ENCODE measurements around the gene MCCD1. TPM values are rescaled to one million over a fixed set of nuclear protein-coding genes. Genes with fewer than 3 reads are reported as not detected.

Gene MCCD1
- total and polyA plus RNA-seq, 2 of the 13 experiments (the other 11 are each of a cell fraction or from before 2014, with no cell fraction given) = 0.15 TPM; not detected in 1

GRCh38 chr6:31529329-31530150 lies 778 bp downstream of the MCCD1 start (continued):
- TF ChIP-seq ZNF354B (CRISPR knock-in tag; IDR thresholded peaks at IDR 0.05) (no peak), MYC (CRISPR knock-in tag; IDR thresholded peaks at IDR 0.05; ENCODE audit: borderline replicate concordance) (no peak), RXRB (CRISPR knock-in tag; IDR thresholded peaks at IDR 0.05; ENCODE audit: borderline replicate concordance) (peak; percentile 42; the same call in 1 of the 2 replicates), TFE3 (CRISPR knock-in tag; IDR thresholded peaks at IDR 0.05) (no peak), ZNF501 (CRISPR knock-in tag; IDR thresholded peaks at IDR 0.05) (0 out of 2 replicates have a peak, but pooled peaks have one; percentile 16), SMARCC2 (IDR thresholded peaks at IDR 0.05) (no peak), ZNF614 (CRISPR knock-in tag; IDR thresholded peaks at IDR 0.05; ENCODE audit: borderline replicate concordance) (no peak), ZNF777 (CRISPR knock-in tag; IDR thresholded peaks at IDR 0.05) (no peak), HES4 (CRISPR knock-in tag; IDR thresholded peaks at IDR 0.05; ENCODE audit: borderline replicate concordance) (no peak), ZNF496 (CRISPR knock-in tag; IDR thresholded peaks at IDR 0.05; ENCODE audit: insufficient replicate concordance) (no peak), PBX2 (CRISPR knock-in tag; IDR thresholded peaks at IDR 0.05) (no peak), PAF1 (CRISPR knock-in tag; IDR thresholded peaks at IDR 0.05) (0 out of 2 replicates have a peak, but pooled peaks have one; percentile 26), ZNF431 (CRISPR knock-in tag; IDR thresholded peaks at IDR 0.05; ENCODE audit: borderline replicate concordance, low read depth) (peak; percentile 20; the same call in 1 of the 2 replicates), DMAP1 (CRISPR knock-in tag; IDR thresholded peaks at IDR 0.05) (no peak), GABPB1 (CRISPR knock-in tag; IDR thresholded peaks at IDR 0.05) (no peak), KDM5B (CRISPR knock-in tag; IDR thresholded peaks at IDR 0.05; ENCODE audit: borderline replicate concordance) (no peak), ZNF788 (CRISPR knock-in tag; IDR thresholded peaks at IDR 0.05; ENCODE audit: borderline replicate concordance) (no peak), SOX13 (IDR thresholded peaks at IDR 0.05) (no peak), SOX13 (CRISPR knock-in tag; conservative IDR thresholded peaks at IDR 0.05 in 1 of 2, IDR thresholded peaks at IDR 0.05 in 1 of 2) (no peak), PITX1 (CRISPR knock-in tag; IDR thresholded peaks at IDR 0.05) (peak; percentile 66; the same call in 1 of the 2 replicates), ZNF446 (CRISPR knock-in tag; IDR thresholded peaks at IDR 0.05) (no peak), SIN3A (IDR thresholded peaks at IDR 0.05; ENCODE audit: borderline replicate concordance, low read depth, low read length) (peak; percentile 43; the same call in 1 of the 2 replicates), HNRNPL (IDR thresholded peaks at IDR 0.05; ENCODE audit: low read depth, low read length) (no peak), CREB1 (IDR thresholded peaks at IDR 0.05) (no peak), CREB1 (CRISPR knock-in tag; IDR thresholded peaks at IDR 0.05) (no peak), MATR3 (CRISPR knock-in tag; IDR thresholded peaks at IDR 0.05) (no peak), ZNF678 (CRISPR knock-in tag; IDR thresholded peaks at IDR 0.05) (no peak), ZNF674 (CRISPR knock-in tag; IDR thresholded peaks at IDR 0.05; ENCODE audit: low read depth) (no peak), ZNF850 (CRISPR knock-in tag; conservative IDR thresholded peaks at IDR 0.05) (0 out of 2 replicates have a peak, but pooled peaks have one; percentile 47), ZBTB1 (CRISPR knock-in tag; IDR thresholded peaks at IDR 0.05; ENCODE audit: borderline replicate concordance) (no peak), CENPX (CRISPR knock-in tag; IDR thresholded peaks at IDR 0.05) (no peak)

Data from HepG2 (cell line).